ENCODE data around the gene GRIN1.

Gene GRIN1

DNA sequence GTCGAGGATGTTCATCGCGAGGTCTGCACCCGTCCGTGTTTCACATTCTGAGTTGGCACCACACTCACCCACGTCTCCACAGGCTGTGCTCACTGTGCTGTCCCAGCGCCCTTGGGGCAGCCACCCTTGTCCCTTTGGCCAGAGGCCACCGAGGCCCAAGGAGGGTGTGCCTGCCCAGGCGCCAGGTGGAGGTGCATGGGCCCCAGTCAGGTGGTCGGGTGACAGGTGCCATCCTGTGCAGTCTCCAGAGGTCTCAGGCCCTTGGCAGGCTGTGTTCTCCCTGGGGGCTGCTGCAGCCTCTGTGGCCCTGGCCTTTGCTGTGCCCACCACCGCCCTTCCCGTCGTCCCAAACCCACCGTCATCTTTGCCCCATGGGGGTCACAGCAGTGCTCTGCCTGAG, 39.7 kb upstream of the GRIN1 start:
- DNase-seq: no peak
- H3K27me3 ChIP-seq (replicated peaks): no peaks in the 10 kb centered on the region
- in situ Hi-C loops (cut with HindIII; ENCODE audit: low pct_ligation_motif_present, low sequenced_read_pairs): no loop called here
- no peak overlapping the region for H3K4me3 ChIP-seq (ENCODE audit: low read depth, low read length)
- no peak for TF ChIP-seq CTCF (IDR thresholded peaks at IDR 0.05; ENCODE audit: low read depth, low read length, missing control alignments)
- H3K27ac ChIP-seq: no peak overlapping the region
- peaks cover 47% of the 10 kb centered on the region for H3K36me3 ChIP-seq (replicated peaks)

DNA sequence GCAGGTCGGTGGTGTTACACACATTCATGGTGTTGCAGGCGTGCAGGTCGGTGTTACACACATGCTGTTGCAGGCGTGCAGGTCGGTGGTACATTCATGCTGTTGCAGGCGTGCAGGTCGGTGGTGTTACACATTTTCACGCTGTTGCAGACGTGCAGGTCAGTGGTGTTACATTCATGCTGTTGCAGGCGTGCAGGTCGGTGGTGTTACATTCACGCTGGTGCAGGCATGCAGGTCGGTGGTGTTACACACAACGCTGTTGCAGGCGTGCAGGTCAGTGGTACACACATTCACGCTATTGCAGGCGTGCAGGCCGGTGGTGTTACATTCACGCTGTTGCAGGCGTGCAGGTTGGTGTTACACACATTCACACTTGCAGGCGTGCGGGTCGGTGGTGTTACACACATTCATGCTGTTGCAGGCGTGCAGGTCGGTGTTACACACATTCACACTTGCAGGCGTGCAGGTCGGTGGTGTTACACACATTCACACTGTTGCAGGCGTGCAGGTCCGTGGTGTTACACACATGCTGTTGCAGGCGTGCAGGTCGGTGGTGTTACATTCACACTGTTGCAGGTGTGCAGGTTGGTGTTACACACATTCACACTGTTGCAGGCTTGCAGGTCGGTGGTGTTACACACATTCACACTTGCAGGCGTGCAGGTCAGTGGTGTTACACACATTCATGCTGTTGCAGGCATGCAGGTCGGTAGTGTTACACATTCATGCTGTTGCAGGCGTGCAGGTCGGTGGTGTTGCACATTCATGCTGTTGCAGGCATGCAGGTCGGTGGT, 35.6 kb upstream of the GRIN1 start:
- Histone ChIP-seq H3K27me3 (replicated peaks) (no peaks in the 10 kb centered on the region), H3K4me3 (ENCODE audit: low read depth, low read length) (no peak overlapping the region), H3K36me3 (replicated peaks) (peaks cover 52% of the 10 kb centered on the region), H3K27ac (no peak overlapping the region)
- TF ChIP-seq CTCF (IDR thresholded peaks at IDR 0.05; ENCODE audit: low read depth, low read length, missing control alignments): no peak
- DNase-seq: no peak
- in situ Hi-C loops (cut with HindIII; ENCODE audit: low pct_ligation_motif_present, low sequenced_read_pairs): no loop called here

- H3K36me3 ChIP-seq (replicated peaks): peaks cover 55% of the 10 kb centered on the region
- no peak for TF ChIP-seq CTCF (IDR thresholded peaks at IDR 0.05; ENCODE audit: low read depth, low read length, missing control alignments)
- in situ Hi-C loops (cut with HindIII; ENCODE audit: low pct_ligation_motif_present, low sequenced_read_pairs): no loop called here
- no peak overlapping the region for H3K27ac ChIP-seq
- H3K27me3 ChIP-seq (replicated peaks): no peaks in the 10 kb centered on the region
- DNase-seq: no peak
- H3K4me3 ChIP-seq (ENCODE audit: low read depth, low read length): no peak overlapping the region
Measured at GRCh38 chr9:137105814-137106661, 32.9 kb upstream of the GRIN1 start.

DNA sequence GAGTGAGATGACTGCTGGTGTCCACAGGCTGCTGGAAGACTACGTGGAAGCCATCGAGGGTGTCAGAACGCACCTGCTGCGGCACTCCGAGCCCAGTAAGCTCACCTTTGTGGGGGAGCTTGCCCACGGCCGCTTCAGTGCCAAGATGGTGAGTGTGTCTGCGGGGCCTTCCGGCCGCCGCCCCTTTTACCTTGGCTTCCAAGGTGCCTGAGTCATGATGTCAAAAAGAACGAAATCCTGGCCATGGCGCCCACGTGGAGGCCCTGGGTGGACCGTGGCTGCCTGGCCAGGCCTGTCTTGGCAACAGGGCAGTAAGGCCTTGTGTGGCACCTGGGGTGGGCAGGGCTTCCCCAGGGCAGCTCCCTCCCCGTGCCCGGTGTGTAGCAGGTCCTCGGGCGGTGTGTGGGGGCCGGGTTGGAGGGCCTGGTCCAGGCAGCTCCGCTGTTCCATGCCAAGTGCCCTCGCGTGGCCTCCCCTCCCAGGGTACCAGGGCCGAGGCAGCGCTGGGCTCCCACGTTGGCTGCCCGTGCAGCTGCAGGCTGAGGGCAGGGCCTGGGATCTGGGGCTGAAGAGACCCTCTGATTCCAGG, 32.2 kb upstream of the GRIN1 start:
- no peaks in the 10 kb centered on the region for H3K27me3 ChIP-seq (replicated peaks)
- peaks cover 48% of the 10 kb centered on the region for H3K36me3 ChIP-seq (replicated peaks)
- no peak overlapping the region for H3K27ac ChIP-seq
- no peak overlapping the region for H3K4me3 ChIP-seq (ENCODE audit: low read depth, low read length)
- no peak for TF ChIP-seq CTCF (IDR thresholded peaks at IDR 0.05; ENCODE audit: low read depth, low read length, missing control alignments)
- in situ Hi-C loops (cut with HindIII; ENCODE audit: low pct_ligation_motif_present, low sequenced_read_pairs): no loop called here
- no peak for DNase-seq

- DNase-seq: no peak
- H3K27ac ChIP-seq: no peak overlapping the region
- H3K36me3 ChIP-seq (replicated peaks): peaks cover 46% of the 10 kb centered on the region
- no peaks in the 10 kb centered on the region for H3K27me3 ChIP-seq (replicated peaks)
- no peak overlapping the region for H3K4me3 ChIP-seq (ENCODE audit: low read depth, low read length)
- TF ChIP-seq CTCF (IDR thresholded peaks at IDR 0.05; ENCODE audit: low read depth, low read length, missing control alignments): no peak
- in situ Hi-C loops (cut with HindIII; ENCODE audit: low pct_ligation_motif_present, low sequenced_read_pairs): no loop called here
Measured at GRCh38 chr9:137107312-137107921, 31.5 kb upstream of the GRIN1 start.
